Heart left ventricle (tissue), 13 donors: ENCODE measurements around the gene ERBB2.

Experiments used
- POLR2A ChIP-seq, 2 donors: fragments of 450-650 bp; IDR thresholded peaks; one replicate each; pipeline ENCODE4 v1.6.1; 2017; ENCODE audit warnings: antibody characterized with exemption in 2 of 2, mild to moderate bottlenecking in 2 of 2, moderate library complexity in 2 of 2
- TF ChIP-seq, protein P1 (sequence below), 12 donors: fragments of 200-600 bp; sonication (generic) in 4 of 12; IDR thresholded peaks; one replicate each; pipeline versions ENCODE4 v1.5.0 to v1.8.0; 2018 to 2022; ENCODE audit warnings: antibody characterized with exemption in 12 of 12, mild to moderate bottlenecking in 5 of 12
- donor health status: ischemic (EF 13 %, LVEDD 7.1; RV severe dilation, severe dysfunction).
- donor health status: DM: no; HTN: yes; CAD: no.
- donor health status: DM: no; HTN: no; CAD: no.
- donor health status: ischemic (EF 25% LVEDD 6.9; RV normal size, moderate dysfunction).
- donor health status: ischemic (EF 25% LVEDD 5.7; RV mildly dilated, moderate dysfunction).
- donor health status: ischemic (EF 35%, LVEDD 5.7; RV mildly dilated, moderate dysfunction).
- donor health status: nonischemic (EF 11% LVEDD 7.7; RV severe dilation, severe dysfunction).
- donor health status: DM: yes; HTN: yes; CAD: no.
- donor health status: PGD.
- donor health status: ischemic (EF 29% LVEDD 5.4; RV normal size, mild dysfunction).
- donor health status: nonischemic (EF 23%, LVEDD 6.1; RV moderate dilation, normal function).

DNA sequence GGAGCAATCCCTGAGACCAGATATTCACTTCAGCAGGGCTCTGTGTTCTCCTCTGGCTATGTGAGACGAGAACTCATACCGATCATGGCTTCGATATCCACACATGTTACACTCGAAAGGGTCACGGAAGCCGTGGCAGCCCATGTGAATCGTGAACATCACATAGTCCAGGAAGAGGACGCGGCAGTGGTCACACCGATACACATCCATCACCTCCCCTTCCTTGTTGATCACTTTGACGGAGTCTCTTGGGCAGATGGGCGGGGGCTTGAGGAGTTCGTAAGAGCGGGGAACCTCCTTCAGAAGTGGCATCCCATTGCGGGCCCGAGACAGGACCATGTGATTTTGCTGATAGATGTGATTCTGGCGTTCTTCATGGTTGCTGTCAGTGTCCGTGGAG, 65.9 kb downstream of the ERBB2 start:
- TF ChIP-seq, protein P1, sequence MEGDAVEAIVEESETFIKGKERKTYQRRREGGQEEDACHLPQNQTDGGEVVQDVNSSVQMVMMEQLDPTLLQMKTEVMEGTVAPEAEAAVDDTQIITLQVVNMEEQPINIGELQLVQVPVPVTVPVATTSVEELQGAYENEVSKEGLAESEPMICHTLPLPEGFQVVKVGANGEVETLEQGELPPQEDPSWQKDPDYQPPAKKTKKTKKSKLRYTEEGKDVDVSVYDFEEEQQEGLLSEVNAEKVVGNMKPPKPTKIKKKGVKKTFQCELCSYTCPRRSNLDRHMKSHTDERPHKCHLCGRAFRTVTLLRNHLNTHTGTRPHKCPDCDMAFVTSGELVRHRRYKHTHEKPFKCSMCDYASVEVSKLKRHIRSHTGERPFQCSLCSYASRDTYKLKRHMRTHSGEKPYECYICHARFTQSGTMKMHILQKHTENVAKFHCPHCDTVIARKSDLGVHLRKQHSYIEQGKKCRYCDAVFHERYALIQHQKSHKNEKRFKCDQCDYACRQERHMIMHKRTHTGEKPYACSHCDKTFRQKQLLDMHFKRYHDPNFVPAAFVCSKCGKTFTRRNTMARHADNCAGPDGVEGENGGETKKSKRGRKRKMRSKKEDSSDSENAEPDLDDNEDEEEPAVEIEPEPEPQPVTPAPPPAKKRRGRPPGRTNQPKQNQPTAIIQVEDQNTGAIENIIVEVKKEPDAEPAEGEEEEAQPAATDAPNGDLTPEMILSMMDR (IDR thresholded peaks at IDR 0.05) = no peak
- TF ChIP-seq POLR2A (IDR thresholded peaks at IDR 0.05) = no peak
